HuH-7.5 (cell line): ENCODE data around the gene SAP30.

Experiments used
- DNase-seq: peaks from one replicate; pipeline ENCODE4 v3.0.0; 2011; ENCODE audit warnings: low spot score

Gene SAP30

GRCh38 chr4:173370477-173371291 is at the start of gene SAP30:
TSS of gene SAP30 (plus strand) at chr4:173370954. CDS start at chr4:173371183, 229 bp downstream.
- peak; percentile 82 for DNase-seq

GRCh38 chr4:173325007-173325736 is 45.6 kb upstream of the SAP30 start:
- no peak for DNase-seq

- DNase-seq, result no peak
Observed at GRCh38 chr4:173328236-173328901, 42.4 kb upstream of the SAP30 start.

- DNase-seq, result no peak
Observed at GRCh38 chr4:173330590-173330989, 40.2 kb upstream of the SAP30 start.

GRCh38 chr4:173332021-173332487 is 38.7 kb upstream of the SAP30 start:
- no peak for DNase-seq

- no peak for DNase-seq
Observed at GRCh38 chr4:173332963-173333657, 37.6 kb upstream of the SAP30 start.

GRCh38 chr4:173333658-173334084 is 37.1 kb upstream of the SAP30 start:
- DNase-seq, result peak; percentile 7

GRCh38 chr4:173334085-173334890 is 36.5 kb upstream of the SAP30 start, which contains the start of gene HMGB2:
TSS of gene HMGB2 (minus strand) at chr4:173334358. CDS start at chr4:173333649, 709 bp downstream.
- peak; percentile 94 for DNase-seq

- peak; percentile 78 for DNase-seq
Observed at GRCh38 chr4:173334891-173335752, 35.6 kb upstream of the SAP30 start.

- DNase-seq, result no peak
Observed at GRCh38 chr4:173337463-173337862, 33.3 kb upstream of the SAP30 start.

- no peak for DNase-seq
Observed at GRCh38 chr4:173343832-173344397, 26.8 kb upstream of the SAP30 start.

- no peak for DNase-seq
Observed at GRCh38 chr4:173345648-173346047, 25.1 kb upstream of the SAP30 start.

- DNase-seq, result no peak
Observed at GRCh38 chr4:173346074-173346473, 24.7 kb upstream of the SAP30 start.

GRCh38 chr4:173347467-173347866 is 23.3 kb upstream of the SAP30 start:
- DNase-seq, result no peak

- no peak for DNase-seq
Observed at GRCh38 chr4:173357939-173358338, 12.8 kb upstream of the SAP30 start.

- no peak for DNase-seq
Observed at GRCh38 chr4:173360587-173361221, 10.1 kb upstream of the SAP30 start.

GRCh38 chr4:173362666-173363065 is 8.1 kb upstream of the SAP30 start:
- no peak for DNase-seq

- no peak for DNase-seq
Observed at GRCh38 chr4:173365359-173365996, 5.3 kb upstream of the SAP30 start.

GRCh38 chr4:173367285-173367684 is 3.5 kb upstream of the SAP30 start:
- DNase-seq, result no peak
